Panc1 (cell line): ENCODE results near the gene EID2B. TPM values are rescaled to one million over a fixed set of nuclear protein-coding genes. Genes with fewer than 3 reads are reported as not detected.

ENCODE experiments used
- ATAC-seq: fragments of 200-7000 bp; cut with Tn5 transposase; 2 replicates; pipeline ENCODE4 v1.9.1; 2020; ENCODE audit warnings: mild to moderate bottlenecking, moderate library complexity
- BruUV-seq: library from RNA; stranded (reverse); fragments of 400-500 nt; replicated peaks from 2 replicates; lab custom pipeline; 2021; lab: Mats Ljungman, UMichigan
- CTCF ChIA-PET: fragments of 300-600 bp; sonication (Branson Sonifier 250); formaldehyde crosslinking; loops from one replicate; lab custom pipeline; 2022; ENCODE audit warnings: antibody characterized with exemption; lab: Charles Lee
- POLR2A ChIA-PET: fragments of 300-600 bp; sonication (Branson Sonifier 250); formaldehyde crosslinking; loops from one replicate; lab custom pipeline; 2022; ENCODE audit warnings: antibody characterized with exemption; lab: Charles Lee
- DNase-seq: peaks from one replicate; pipeline ENCODE4 v3.0.0-alpha.2; 2010; ENCODE audit warnings: low read depth, low spot score
- H3K27ac ChIP-seq: 2 replicates; pipeline ENCODE4 v1.5.1; 2011; ENCODE audit warnings: mild to moderate bottlenecking, low read length, inconsistent platforms
- H3K27me3 ChIP-seq: fragments of 200-500 bp; sonication (Bioruptor generic); 2 replicates; pipeline ENCODE4 v1.6.0; 2014; ENCODE audit warnings: low read length, inconsistent platforms; ENCODE audit not compliant: control insufficient read depth, insufficient read depth
- H3K36me3 ChIP-seq: fragments of 200-500 bp; sonication (Bioruptor generic); 2 replicates; pipeline ENCODE4 v1.5.1; 2014; ENCODE audit warnings: inconsistent platforms, mild to moderate bottlenecking, low read length, moderate library complexity; ENCODE audit not compliant: control insufficient read depth, insufficient read depth
- H3K4me1 ChIP-seq: 2 replicates; pipeline ENCODE4 v1.5.1; 2011; ENCODE audit warnings: inconsistent platforms, mild to moderate bottlenecking, low read length, moderate library complexity; ENCODE audit not compliant: control insufficient read depth, insufficient read depth
- H3K4me3 ChIP-seq, 2 experiments: 2 replicates each; pipeline ENCODE4 v1.5.1; 2011 to 2012; ENCODE audit warnings: low read depth in 2 of 2, low read length in 2 of 2, mild to moderate bottlenecking in 2 of 2, inconsistent platforms in 1 of 2, moderate library complexity in 1 of 2
- H3K9me3 ChIP-seq: fragments of 200-500 bp; sonication (Bioruptor generic); 2 replicates; pipeline ENCODE4 v1.5.1; 2014; ENCODE audit warnings: low read depth, mild to moderate bottlenecking, inconsistent platforms, low read length, moderate library complexity; ENCODE audit not compliant: control insufficient read depth, insufficient read depth
- POLR2AphosphoS5 ChIP-seq: IDR thresholded peaks from 2 replicates; pipeline ENCODE4 v1.6.1; 2012; ENCODE audit warnings: mild to moderate bottlenecking, low read depth, low read length, moderate library complexity
- SIN3A ChIP-seq: IDR thresholded peaks from 2 replicates; pipeline ENCODE4 v1.6.1; 2012; ENCODE audit warnings: low read depth, mild to moderate bottlenecking, low read length, moderate library complexity, borderline replicate concordance; ENCODE audit not compliant: insufficient read depth
- TCF7L2 ChIP-seq: IDR thresholded peaks from 2 replicates; pipeline ENCODE4 v1.6.1; 2011; ENCODE audit warnings: mild to moderate bottlenecking, low read depth, low read length, inconsistent platforms
- in situ Hi-C: cut with HindIII; loops from 2 replicates; pipeline ENCODE4 v1.10.0; 2016; ENCODE audit warnings: low sequenced_read_pairs, low pct_unique_long_range_greater_than_20kb
- intact Hi-C: fragments of 100-400 bp; cut with micrococcal nuclease; formaldehyde crosslinking; loops from one replicate; pipeline ENCODE4 v1.10.0; 2022; ENCODE audit not compliant: unreplicated experiment
- total RNA-seq: library from RNA; stranded (reverse); gene quantifications from one replicate; pipeline ENCODE4 v1.2.1, GENCODE V29; 2021; ENCODE audit not compliant: unreplicated experiment
- TF ChIP-seq, protein P1 (sequence below), 2 experiments: IDR thresholded peaks; 2 replicates each; pipeline ENCODE4 v1.6.1; 2011 to 2012; ENCODE audit warnings: low read depth in 2 of 2, control low read depth in 1 of 2, low read length in 1 of 2, mild to moderate bottlenecking in 1 of 2, moderate library complexity in 1 of 2; ENCODE audit not compliant: insufficient read depth in 1 of 2
- TF ChIP-seq, protein P2 (sequence below): fragments of 450-650 bp; IDR thresholded peaks from 2 replicates; pipeline ENCODE4 v1.5.1; 2017; ENCODE audit warnings: mild to moderate bottlenecking

The EID2B gene
- total RNA-seq, 1 experiment from 2014 or later, result 37.7 TPM

DNA sequence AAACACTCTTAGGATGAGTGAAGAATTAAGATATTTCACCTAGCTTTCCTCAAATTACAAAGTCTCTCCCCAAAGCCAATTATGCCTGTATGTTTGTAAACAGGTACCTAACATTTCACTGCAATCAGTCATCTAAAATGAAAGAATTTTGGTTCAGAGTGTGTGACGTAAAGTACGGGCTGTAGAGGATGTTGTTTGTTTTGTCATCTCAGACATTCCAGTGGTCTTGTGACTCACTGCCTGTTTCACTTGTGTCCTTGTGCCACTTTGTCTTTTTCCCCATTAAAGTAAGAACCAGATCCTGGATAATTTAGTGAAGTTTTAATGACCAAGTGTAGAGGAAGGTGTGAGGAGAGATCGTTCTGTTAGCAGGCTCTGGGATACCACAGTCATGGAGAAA is 36.0 kb upstream of the EID2B start:
- ChIA-PET POLR2A (interaction anchor here (0.5 kb wide), 1 partner anchor 20 kb away, joined by 8 read pairs; no protein-coding TSS in a partner anchor), CTCF (no interaction called here)
- intact Hi-C loops, result no loop called here
- no peaks in the 10 kb centered on the region for H3K9me3 ChIP-seq
- H3K4me1 ChIP-seq, result 0 out of 2 replicates have a peak, but pooled peaks cover 5% of the 10 kb centered on the region
- TF ChIP-seq, protein P1, sequence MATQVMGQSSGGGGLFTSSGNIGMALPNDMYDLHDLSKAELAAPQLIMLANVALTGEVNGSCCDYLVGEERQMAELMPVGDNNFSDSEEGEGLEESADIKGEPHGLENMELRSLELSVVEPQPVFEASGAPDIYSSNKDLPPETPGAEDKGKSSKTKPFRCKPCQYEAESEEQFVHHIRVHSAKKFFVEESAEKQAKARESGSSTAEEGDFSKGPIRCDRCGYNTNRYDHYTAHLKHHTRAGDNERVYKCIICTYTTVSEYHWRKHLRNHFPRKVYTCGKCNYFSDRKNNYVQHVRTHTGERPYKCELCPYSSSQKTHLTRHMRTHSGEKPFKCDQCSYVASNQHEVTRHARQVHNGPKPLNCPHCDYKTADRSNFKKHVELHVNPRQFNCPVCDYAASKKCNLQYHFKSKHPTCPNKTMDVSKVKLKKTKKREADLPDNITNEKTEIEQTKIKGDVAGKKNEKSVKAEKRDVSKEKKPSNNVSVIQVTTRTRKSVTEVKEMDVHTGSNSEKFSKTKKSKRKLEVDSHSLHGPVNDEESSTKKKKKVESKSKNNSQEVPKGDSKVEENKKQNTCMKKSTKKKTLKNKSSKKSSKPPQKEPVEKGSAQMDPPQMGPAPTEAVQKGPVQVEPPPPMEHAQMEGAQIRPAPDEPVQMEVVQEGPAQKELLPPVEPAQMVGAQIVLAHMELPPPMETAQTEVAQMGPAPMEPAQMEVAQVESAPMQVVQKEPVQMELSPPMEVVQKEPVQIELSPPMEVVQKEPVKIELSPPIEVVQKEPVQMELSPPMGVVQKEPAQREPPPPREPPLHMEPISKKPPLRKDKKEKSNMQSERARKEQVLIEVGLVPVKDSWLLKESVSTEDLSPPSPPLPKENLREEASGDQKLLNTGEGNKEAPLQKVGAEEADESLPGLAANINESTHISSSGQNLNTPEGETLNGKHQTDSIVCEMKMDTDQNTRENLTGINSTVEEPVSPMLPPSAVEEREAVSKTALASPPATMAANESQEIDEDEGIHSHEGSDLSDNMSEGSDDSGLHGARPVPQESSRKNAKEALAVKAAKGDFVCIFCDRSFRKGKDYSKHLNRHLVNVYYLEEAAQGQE (IDR thresholded peaks at IDR 0.05; ENCODE audit: insufficient read depth in 1 of 2, low read depth in 2 of 2, low read length in 1 of 2), result no peak
- TF ChIP-seq TCF7L2, result no peak
- TF ChIP-seq POLR2AphosphoS5, result no peak
- TF ChIP-seq SIN3A, result no peak
- TF ChIP-seq, protein P2, sequence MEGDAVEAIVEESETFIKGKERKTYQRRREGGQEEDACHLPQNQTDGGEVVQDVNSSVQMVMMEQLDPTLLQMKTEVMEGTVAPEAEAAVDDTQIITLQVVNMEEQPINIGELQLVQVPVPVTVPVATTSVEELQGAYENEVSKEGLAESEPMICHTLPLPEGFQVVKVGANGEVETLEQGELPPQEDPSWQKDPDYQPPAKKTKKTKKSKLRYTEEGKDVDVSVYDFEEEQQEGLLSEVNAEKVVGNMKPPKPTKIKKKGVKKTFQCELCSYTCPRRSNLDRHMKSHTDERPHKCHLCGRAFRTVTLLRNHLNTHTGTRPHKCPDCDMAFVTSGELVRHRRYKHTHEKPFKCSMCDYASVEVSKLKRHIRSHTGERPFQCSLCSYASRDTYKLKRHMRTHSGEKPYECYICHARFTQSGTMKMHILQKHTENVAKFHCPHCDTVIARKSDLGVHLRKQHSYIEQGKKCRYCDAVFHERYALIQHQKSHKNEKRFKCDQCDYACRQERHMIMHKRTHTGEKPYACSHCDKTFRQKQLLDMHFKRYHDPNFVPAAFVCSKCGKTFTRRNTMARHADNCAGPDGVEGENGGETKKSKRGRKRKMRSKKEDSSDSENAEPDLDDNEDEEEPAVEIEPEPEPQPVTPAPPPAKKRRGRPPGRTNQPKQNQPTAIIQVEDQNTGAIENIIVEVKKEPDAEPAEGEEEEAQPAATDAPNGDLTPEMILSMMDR, result no peak
- DNase-seq (peak; percentile 83), ATAC-seq (peak; percentile 59)
- in situ Hi-C loops, result loop anchor here (10.0 kb wide), 1 partner anchor 356 kb away; no protein-coding TSS in a partner anchor
- no peak overlapping the region for H3K4me3 ChIP-seq
- H3K27me3 ChIP-seq, result peaks cover 85% of the 10 kb centered on the region
- no TSS peak for BruUV-seq
- no peak overlapping the region for H3K27ac ChIP-seq
- H3K36me3 ChIP-seq, result no peaks in the 10 kb centered on the region

DNA sequence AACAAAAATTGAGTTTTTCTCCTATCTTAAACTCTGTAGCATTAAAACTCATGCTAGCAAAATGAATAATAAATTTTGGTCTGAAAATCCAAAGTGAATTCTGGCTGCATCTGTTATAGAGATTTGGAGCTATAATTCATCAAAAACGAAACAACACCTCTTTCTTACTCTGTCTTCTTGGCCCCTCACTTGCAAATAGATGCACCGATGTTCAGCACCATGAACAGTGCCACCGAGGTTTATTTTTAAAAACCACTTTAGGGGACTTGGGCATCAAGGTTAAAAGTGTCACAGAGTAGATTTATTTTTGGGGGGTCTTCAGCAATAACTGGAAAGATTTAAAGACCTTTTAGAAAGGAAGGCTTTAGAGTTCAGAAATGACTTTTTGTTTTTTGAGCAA is 33.4 kb upstream of the EID2B start:
- ChIA-PET POLR2A (interaction anchor here (0.7 to 1.0 kb wide), 2 partner anchors 38 to 76 kb away, joined by 3 read pairs; no protein-coding TSS in a partner anchor), CTCF (interaction anchor here (1.5 to 2.1 kb wide), 4 partner anchors 15 to 278 kb away, joined by 3 to 14 read pairs (median 4); no protein-coding TSS in a partner anchor)
- no peak for DNase-seq
- peaks cover 89% of the 10 kb centered on the region for H3K27me3 ChIP-seq
- no TSS peak for BruUV-seq
- H3K27ac ChIP-seq, result no peak overlapping the region
- H3K4me1 ChIP-seq, result 0 out of 2 replicates have a peak, but pooled peaks cover 5% of the 10 kb centered on the region
- H3K4me3 ChIP-seq, result no peak overlapping the region
- in situ Hi-C loops, result loop anchor here (10.0 kb wide), 1 partner anchor 359 kb away; no protein-coding TSS in a partner anchor
- intact Hi-C loops, result no loop called here
- H3K9me3 ChIP-seq, result no peaks in the 10 kb centered on the region
- TF ChIP-seq, protein P2, result no peak; the same call in 1 of the 2 replicates
- TF ChIP-seq SIN3A, result no peak
- no peak for ATAC-seq
- no peaks in the 10 kb centered on the region for H3K36me3 ChIP-seq
